ENCODE results near the gene SLC7A10.

Gene SLC7A10

GRCh38 chr19:33194532-33194885 lies 31.1 kb downstream of the SLC7A10 start:
- H3K9ac ChIP-seq (ENCODE audit: low read length), result no peak overlapping the region
- H3K79me2 ChIP-seq (ENCODE audit: insufficient read depth, low read length), result no peaks in the 10 kb centered on the region
- H3K27ac ChIP-seq (ENCODE audit: low read depth, low read length, poor library complexity, severe bottlenecking), result no peak overlapping the region
- H4K20me1 ChIP-seq (ENCODE audit: insufficient read depth, low read length), result no peaks in the 10 kb centered on the region
- no peaks in the 10 kb centered on the region for H3K36me3 ChIP-seq (ENCODE audit: insufficient read depth, low read length)
- H2AFZ ChIP-seq (ENCODE audit: low read length), result no peak overlapping the region
- no peak overlapping the region for H3K4me2 ChIP-seq (ENCODE audit: low read length)
- no peaks in the 10 kb centered on the region for H3K4me1 ChIP-seq (ENCODE audit: insufficient read depth, low read length, severe bottlenecking)
- H3K9me3 ChIP-seq (ENCODE audit: low read length), result no peaks in the 10 kb centered on the region
- H3K27me3 ChIP-seq (ENCODE audit: insufficient read depth, low read length), result no peaks in the 10 kb centered on the region
- no peaks in the 10 kb centered on the region for H3F3A ChIP-seq (ENCODE audit: insufficient read depth, low read length)
- no peak for TF ChIP-seq CTCF (IDR thresholded peaks at IDR 0.05; ENCODE audit: low read length)
- no peak for TF ChIP-seq EZH2 (IDR thresholded peaks at IDR 0.05; ENCODE audit: borderline replicate concordance, low read length)
- no peaks in the 10 kb centered on the region for H3K9me2 ChIP-seq (ENCODE audit: low read depth, low read length)
- H3K4me3 ChIP-seq (ENCODE audit: low read depth, low read length, poor library complexity, severe bottlenecking), result no peak overlapping the region

GRCh38 chr19:33193865-33194362 lies 31.7 kb downstream of the SLC7A10 start, which contains the start of gene LRP3:
Gene LRP3, plus strand, starts transcription at chr19:33194330. Its CDS starts 456 bp downstream, at chr19:33194786.
- no peak for TF ChIP-seq EZH2 (IDR thresholded peaks at IDR 0.05; ENCODE audit: borderline replicate concordance, low read length)
- TF ChIP-seq CTCF (IDR thresholded peaks at IDR 0.05; ENCODE audit: low read length), result no peak
- no peaks in the 10 kb centered on the region for H3K9me3 ChIP-seq (ENCODE audit: low read length)
- H3K4me1 ChIP-seq (ENCODE audit: insufficient read depth, low read length, severe bottlenecking), result no peaks in the 10 kb centered on the region
- H3K4me2 ChIP-seq (ENCODE audit: low read length), result no peak within 1 kb of the TSS
- H3K9me2 ChIP-seq (ENCODE audit: low read depth, low read length), result no peaks in the 10 kb centered on the region
- no peaks in the 10 kb centered on the region for H3K79me2 ChIP-seq (ENCODE audit: insufficient read depth, low read length)
- no peak within 1 kb of the TSS for H3K4me3 ChIP-seq (ENCODE audit: low read depth, low read length, poor library complexity, severe bottlenecking)
- H3K27me3 ChIP-seq (ENCODE audit: insufficient read depth, low read length), result no peaks in the 10 kb centered on the region
- no peaks in the 10 kb centered on the region for H3F3A ChIP-seq (ENCODE audit: insufficient read depth, low read length)
- no peak within 1 kb of the TSS for H2AFZ ChIP-seq (ENCODE audit: low read length)
- H3K9ac ChIP-seq (ENCODE audit: low read length), result no peak within 1 kb of the TSS
- H3K36me3 ChIP-seq (ENCODE audit: insufficient read depth, low read length), result no peaks in the 10 kb centered on the region
- no peaks in the 10 kb centered on the region for H4K20me1 ChIP-seq (ENCODE audit: insufficient read depth, low read length)
- no peak within 1 kb of the TSS for H3K27ac ChIP-seq (ENCODE audit: low read depth, low read length, poor library complexity, severe bottlenecking)

DNA sequence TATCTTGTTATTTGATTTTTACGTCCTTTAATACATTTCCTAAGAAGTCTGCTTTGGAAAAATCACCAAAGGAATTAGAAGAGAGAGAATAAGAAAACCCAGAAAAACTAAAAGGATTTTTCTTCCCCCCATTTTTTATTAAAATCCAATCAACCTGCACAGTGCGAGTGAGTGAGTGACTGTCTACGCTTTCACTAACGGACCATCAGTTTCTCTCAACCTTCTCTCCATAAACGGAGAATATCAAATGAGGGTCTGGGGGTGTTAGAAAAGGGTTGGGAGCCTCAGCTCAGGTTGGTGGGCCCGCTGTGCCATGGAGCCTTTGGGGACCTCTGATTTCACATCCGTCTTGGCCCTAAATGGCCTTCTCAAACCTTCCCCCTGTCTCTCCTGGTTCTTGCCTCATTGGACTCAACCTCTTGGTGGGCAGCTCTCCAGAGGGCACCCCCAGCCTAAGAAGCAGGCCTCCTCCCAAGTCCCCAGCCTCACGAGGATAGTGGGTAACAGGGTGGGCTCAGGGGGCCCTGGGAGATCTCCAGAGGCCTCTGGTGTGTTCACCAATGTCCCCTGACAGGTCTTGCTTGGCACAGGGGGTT lies 32.3 kb downstream of the SLC7A10 start:
- H3K79me2 ChIP-seq (ENCODE audit: insufficient read depth, low read length), result no peaks in the 10 kb centered on the region
- no peak overlapping the region for H3K9ac ChIP-seq (ENCODE audit: low read length)
- H3K36me3 ChIP-seq (ENCODE audit: insufficient read depth, low read length), result no peaks in the 10 kb centered on the region
- H3K9me3 ChIP-seq (ENCODE audit: low read length), result no peaks in the 10 kb centered on the region
- no peak for TF ChIP-seq CTCF (IDR thresholded peaks at IDR 0.05; ENCODE audit: low read length)
- TF ChIP-seq EZH2 (IDR thresholded peaks at IDR 0.05; ENCODE audit: borderline replicate concordance, low read length), result no peak
- no peak overlapping the region for H2AFZ ChIP-seq (ENCODE audit: low read length)
- H3K9me2 ChIP-seq (ENCODE audit: low read depth, low read length), result no peaks in the 10 kb centered on the region
- no peak overlapping the region for H3K4me3 ChIP-seq (ENCODE audit: low read depth, low read length, poor library complexity, severe bottlenecking)
- H3K4me1 ChIP-seq (ENCODE audit: insufficient read depth, low read length, severe bottlenecking), result no peaks in the 10 kb centered on the region
- H4K20me1 ChIP-seq (ENCODE audit: insufficient read depth, low read length), result no peaks in the 10 kb centered on the region
- no peaks in the 10 kb centered on the region for H3F3A ChIP-seq (ENCODE audit: insufficient read depth, low read length)
- H3K4me2 ChIP-seq (ENCODE audit: low read length), result no peak overlapping the region
- H3K27me3 ChIP-seq (ENCODE audit: insufficient read depth, low read length), result no peaks in the 10 kb centered on the region
- H3K27ac ChIP-seq (ENCODE audit: low read depth, low read length, poor library complexity, severe bottlenecking), result no peak overlapping the region

All from OCI-LY1 (cell line).